Measurements from ENCODE around the gene RPL37. TPM values are rescaled to one million over a fixed set of nuclear protein-coding genes. Genes with fewer than 3 reads are reported as not detected.
A peak's percentile ranks its signal among the peaks of the same experiment; 100 is the strongest.

RPL37 gene
- total RNA-seq, 1 experiment from 2014 or later: 1,699 TPM

DNA sequence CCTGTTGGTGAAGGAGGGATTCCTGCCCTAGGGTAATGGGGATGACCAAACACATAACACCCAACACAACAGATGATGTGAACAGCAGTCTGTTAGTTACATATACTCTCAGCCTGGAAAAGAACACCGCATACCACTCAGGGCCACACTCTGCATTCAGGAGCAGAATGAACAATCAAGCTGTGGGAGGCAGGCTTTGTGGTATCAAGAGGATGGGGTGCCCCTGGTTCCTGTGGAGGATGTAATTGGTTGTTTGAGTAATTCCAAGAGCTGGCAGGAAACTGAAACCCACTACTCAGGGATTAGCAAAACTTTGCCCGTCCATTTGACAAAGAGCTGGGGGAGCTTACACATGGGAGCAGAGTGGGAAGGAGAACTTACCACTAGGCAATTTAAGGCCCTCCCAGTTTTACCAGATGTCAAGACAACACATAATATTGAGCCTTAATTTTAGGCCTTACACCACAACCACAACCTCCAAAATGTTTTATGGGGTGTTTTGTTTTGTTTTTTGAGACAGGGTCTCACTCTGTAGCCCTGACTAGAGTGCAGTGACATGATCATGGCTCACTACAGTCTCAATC lies 21.2 kb downstream of the RPL37 start:
- no peaks in the 10 kb centered on the region for H3K36me3 Mint-ChIP-seq (ENCODE audit: insufficient read depth, unreplicated experiment)
- Histone ChIP-seq H3K27me3 (replicated peaks; ENCODE audit: control insufficient read depth, insufficient read depth, low read length) (no peaks in the 10 kb centered on the region), H3K4me1 (no peaks in the 10 kb centered on the region), H3K4me3 (ENCODE audit: low read depth, low read length) (no peak overlapping the region), H3K9me3 (no peaks in the 10 kb centered on the region), H3K36me3 (ENCODE audit: control insufficient read depth, insufficient read depth, low read length) (no peaks in the 10 kb centered on the region)
- H3K9me3 Mint-ChIP-seq (ENCODE audit: unreplicated experiment): no peaks in the 10 kb centered on the region
- H3K27ac Mint-ChIP-seq (ENCODE audit: unreplicated experiment): no peak overlapping the region
- H3K4me1 Mint-ChIP-seq (ENCODE audit: low read depth, unreplicated experiment): no peaks in the 10 kb centered on the region
- no peak for TF ChIP-seq CTCF (IDR thresholded peaks at IDR 0.05; ENCODE audit: insufficient read depth in 1 of 2, low read depth in 1 of 2, low read length in 1 of 2, severe bottlenecking in 1 of 2, unreplicated experiment in 1 of 2)
- intact Hi-C loops (cut with micrococcal nuclease; ENCODE audit: unreplicated experiment): no loop called here
- POLR2A ChIA-PET: no interaction called here
- CTCF ChIA-PET: no interaction called here
- H3K27me3 Mint-ChIP-seq (ENCODE audit: insufficient read depth, unreplicated experiment): no peaks in the 10 kb centered on the region
- H3K4me3 Mint-ChIP-seq (ENCODE audit: unreplicated experiment): no peak overlapping the region
- BruUV-seq (replicated peaks): no TSS peak
- no peak for DNase-seq

DNA sequence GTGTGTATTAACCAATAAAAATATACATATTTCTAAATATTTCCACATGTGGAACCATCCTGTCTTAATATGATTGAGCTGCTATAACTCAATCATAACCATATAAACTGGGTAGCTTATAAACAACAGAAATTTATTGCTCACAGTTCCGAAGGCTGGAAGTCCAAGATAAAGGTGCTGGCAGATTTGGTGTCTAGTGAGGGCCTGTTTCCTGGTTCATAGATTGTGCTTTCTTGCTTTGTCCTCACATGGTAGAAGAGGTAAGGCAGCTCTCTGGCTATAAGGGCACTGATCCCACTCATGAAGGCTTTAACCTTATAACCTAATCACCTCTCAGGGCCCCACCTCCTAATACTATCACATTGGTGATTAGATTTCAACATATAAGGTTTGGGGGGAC lies 22.9 kb downstream of the RPL37 start:
- Mint-ChIP-seq H3K4me3 (ENCODE audit: unreplicated experiment) (no peak overlapping the region), H3K9me3 (ENCODE audit: unreplicated experiment) (no peaks in the 10 kb centered on the region), H3K27ac (ENCODE audit: unreplicated experiment) (no peak overlapping the region), H3K27me3 (ENCODE audit: insufficient read depth, unreplicated experiment) (no peaks in the 10 kb centered on the region), H3K4me1 (ENCODE audit: low read depth, unreplicated experiment) (no peaks in the 10 kb centered on the region), H3K36me3 (ENCODE audit: insufficient read depth, unreplicated experiment) (no peaks in the 10 kb centered on the region)
- Histone ChIP-seq H3K36me3 (ENCODE audit: control insufficient read depth, insufficient read depth, low read length) (no peaks in the 10 kb centered on the region), H3K4me1 (no peaks in the 10 kb centered on the region), H3K27me3 (replicated peaks; ENCODE audit: control insufficient read depth, insufficient read depth, low read length) (no peaks in the 10 kb centered on the region), H3K9me3 (no peaks in the 10 kb centered on the region), H3K4me3 (ENCODE audit: low read depth, low read length) (no peak overlapping the region)
- no peak for TF ChIP-seq CTCF (IDR thresholded peaks at IDR 0.05; ENCODE audit: insufficient read depth in 1 of 2, low read depth in 1 of 2, low read length in 1 of 2, severe bottlenecking in 1 of 2, unreplicated experiment in 1 of 2)
- POLR2A ChIA-PET: no interaction called here
- DNase-seq: no peak
- CTCF ChIA-PET: no interaction called here
- no TSS peak for BruUV-seq (replicated peaks)
- intact Hi-C loops (cut with micrococcal nuclease; ENCODE audit: unreplicated experiment): no loop called here

DNA sequence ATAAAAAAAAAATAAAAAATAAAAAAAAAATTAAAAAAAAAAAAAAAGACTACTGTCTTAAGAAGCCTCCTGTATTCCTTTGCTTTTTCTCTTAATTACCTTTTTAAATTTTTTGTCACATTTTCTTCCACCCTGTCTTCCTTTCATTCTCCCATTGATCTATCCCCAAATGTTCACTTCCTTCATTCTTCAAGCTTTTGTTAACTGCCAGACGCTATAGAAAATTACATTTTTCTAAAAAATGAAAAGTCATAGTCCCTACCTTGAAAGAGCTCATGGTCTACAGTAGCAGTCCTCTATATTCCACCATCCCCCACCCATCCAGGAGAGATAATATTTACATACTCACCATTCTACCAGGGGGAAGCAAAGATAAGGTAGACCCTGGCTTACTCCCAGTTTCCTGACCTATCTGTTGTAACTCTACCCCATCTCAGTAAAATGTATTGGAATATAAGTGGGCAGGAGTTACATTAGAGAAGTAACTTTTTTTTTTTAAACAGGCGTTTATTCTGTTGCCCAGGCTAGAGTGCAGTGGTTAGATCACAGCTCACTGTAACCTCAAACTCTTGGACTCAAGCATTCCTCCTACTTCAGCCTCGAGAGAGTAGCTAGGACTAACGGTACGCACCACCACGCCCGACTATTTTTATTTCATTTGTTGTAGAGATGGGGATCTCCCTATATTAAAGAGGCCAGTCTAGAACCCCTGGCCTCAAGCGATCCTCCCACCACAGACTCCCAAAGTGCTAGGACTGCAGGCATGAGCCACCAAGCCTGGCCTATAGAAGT lies 33.1 kb downstream of the RPL37 start:
- Histone ChIP-seq H3K4me1 (peaks cover 13% of the 10 kb centered on the region), H3K9me3 (no peaks in the 10 kb centered on the region), H3K4me3 (ENCODE audit: low read depth, low read length) (no peak overlapping the region), H3K36me3 (ENCODE audit: control insufficient read depth, insufficient read depth, low read length) (no peaks in the 10 kb centered on the region), H3K27me3 (replicated peaks; ENCODE audit: control insufficient read depth, insufficient read depth, low read length) (no peaks in the 10 kb centered on the region)
- ChIA-PET CTCF (interaction anchor here (1.8 kb wide), 1 partner anchor 27 kb away, joined by 5 read pairs; no protein-coding TSS in a partner anchor), POLR2A (no interaction called here)
- H3K4me3 Mint-ChIP-seq (ENCODE audit: unreplicated experiment): peak overlapping the region; percentile 8
- no peak for DNase-seq
- intact Hi-C loops (cut with micrococcal nuclease; ENCODE audit: unreplicated experiment): no loop called here
- H3K27ac Mint-ChIP-seq (ENCODE audit: unreplicated experiment): peak overlapping the region; percentile 3
- no peak for TF ChIP-seq CTCF (IDR thresholded peaks at IDR 0.05; ENCODE audit: insufficient read depth in 1 of 2, low read depth in 1 of 2, low read length in 1 of 2, severe bottlenecking in 1 of 2, unreplicated experiment in 1 of 2)
- no peaks in the 10 kb centered on the region for H3K27me3 Mint-ChIP-seq (ENCODE audit: insufficient read depth, unreplicated experiment)
- H3K36me3 Mint-ChIP-seq (ENCODE audit: insufficient read depth, unreplicated experiment): no peaks in the 10 kb centered on the region
- H3K4me1 Mint-ChIP-seq (ENCODE audit: low read depth, unreplicated experiment): peaks cover 20% of the 10 kb centered on the region
- H3K9me3 Mint-ChIP-seq (ENCODE audit: unreplicated experiment): no peaks in the 10 kb centered on the region
- no TSS peak for BruUV-seq (replicated peaks)
